Activated CD4-positive, alpha-beta T cell treated with anti-CD3 and anti-CD28 coated beads for 48 hours (primary cell): ENCODE results near the gene RAB28.

Source experiments
- DNase-seq: peaks from one replicate; pipeline ENCODE4 v3.0.0-alpha.2; 2020

RAB28 gene

DNA sequence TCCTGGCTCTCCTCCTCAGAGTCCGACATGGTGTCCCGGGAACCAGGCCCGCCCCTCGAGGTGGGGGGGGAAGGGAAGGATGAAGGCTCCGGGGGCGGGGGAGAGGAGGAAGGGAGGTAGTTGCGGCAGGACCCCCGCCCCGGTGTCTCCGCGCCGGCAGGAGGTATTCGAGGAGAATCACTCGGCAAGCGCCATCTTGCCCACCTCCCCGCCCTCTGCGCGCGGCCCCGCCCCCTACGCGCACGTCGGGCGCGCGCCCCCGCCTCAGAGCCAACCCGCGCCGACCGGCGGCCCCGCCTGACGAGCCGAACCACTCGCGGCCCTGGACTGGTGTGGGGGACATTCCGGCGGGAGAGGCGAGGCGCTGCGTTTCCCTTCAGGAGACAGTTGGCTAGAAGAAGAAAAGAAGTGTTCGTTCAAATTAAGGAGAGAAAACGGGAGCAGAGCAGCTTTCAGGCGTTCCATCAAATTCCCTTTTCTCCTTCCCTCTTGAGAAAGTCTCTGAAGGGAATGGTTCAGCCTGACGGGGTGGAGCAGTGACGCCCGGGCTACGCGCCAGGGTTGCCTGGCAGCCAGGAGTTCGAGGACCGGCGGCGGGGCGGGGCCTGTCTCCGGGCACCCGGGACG is at the start of gene RAB28:
TSS of gene RAB28 (minus strand) at position 219 of the 627 bp plus-strand sequence.
- peak; percentile 93 for DNase-seq

DNA sequence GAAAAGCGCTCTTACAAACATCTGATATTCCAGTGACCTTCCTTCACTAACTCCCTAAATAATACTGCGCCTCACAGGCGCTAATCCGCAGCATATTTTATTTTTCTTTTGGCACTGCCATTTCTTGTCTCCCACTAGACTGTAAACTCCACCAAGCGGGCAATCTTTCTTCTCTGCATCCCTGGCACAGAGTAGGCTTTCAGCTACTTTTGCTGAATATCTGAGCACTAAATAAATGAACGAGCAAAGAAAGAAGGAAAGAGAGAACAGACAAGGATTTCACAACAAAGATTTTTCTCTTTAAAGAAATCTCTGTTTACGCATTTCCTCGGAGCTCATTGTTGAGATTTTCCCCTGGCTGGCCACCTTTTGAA is 47.5 kb upstream of the RAB28 start:
- DNase-seq = no peak

DNA sequence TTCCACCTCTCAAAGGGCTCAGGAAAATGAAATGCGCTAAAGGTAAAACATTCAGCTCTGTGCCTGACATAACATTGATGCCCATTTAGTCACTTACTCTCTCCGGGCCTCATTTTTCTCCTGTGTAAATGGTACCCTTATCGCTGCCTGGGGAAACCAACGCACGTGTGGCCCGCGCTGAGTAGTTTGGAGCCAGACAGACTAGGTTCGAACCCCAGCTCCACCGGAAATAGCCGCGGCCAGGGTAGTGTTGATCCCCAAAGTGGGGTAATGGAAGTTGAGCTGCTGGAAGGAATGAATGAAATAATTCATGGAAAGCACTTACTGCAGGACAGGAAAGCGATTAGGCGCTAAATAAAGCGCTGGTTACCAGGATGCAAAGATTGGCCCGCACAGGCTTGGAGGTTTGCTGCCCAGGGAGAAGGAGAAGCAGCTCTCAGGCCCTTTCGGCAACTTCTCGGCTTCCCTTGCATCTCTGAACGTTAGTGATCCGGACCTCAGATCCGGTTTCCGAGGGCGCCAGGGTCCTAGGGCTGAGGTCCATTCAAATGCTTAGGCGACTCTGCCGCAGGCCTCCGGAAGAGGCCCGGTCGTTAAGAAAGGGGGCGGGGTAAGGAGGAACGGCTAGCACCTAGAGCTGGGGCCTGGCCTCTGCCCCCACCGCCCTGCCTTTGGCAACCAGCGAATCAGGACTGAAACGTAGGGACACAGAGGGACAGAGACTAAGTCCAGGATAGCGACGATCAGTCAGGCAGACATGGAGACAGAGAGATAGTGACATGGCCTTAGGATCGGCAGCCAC is 46.9 kb upstream of the RAB28 start:
- DNase-seq = no peak

DNA sequence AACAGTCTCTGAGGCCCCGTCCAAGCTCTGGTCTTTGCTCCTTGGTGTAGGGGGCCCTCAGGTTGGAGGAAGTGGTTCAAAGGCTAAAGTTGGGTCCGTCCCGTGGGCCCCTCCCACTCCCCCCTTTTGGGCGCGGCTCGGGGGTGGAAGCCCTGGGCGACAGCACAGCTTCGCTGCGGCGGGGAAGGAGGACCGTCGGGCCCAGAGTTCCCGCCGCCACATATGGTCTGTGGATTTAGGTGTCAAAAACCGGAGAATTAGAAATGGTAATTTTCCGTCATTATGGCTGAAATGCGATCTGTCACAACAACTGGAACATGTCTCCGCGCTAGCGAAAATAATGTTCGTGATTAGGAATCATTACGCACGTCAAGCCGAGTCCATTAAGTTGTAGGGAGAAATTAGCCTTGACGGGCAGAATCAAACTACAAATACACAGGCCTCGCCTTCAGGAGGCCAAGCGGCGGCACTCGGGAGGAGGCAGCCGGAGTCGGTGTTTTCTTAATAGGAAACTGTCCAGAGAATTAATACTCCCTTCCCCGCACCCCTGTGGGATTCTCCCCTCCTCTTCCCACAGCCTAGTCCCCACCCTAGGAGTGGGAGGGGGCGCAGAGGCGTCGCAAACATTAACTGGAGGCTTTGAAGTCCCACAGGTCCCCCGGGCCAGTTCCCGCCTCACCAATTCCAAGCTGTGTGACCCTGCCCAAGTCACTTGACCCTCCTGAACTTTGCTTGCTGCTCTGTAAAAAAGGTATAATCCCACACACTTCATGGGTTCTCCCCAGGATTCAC is 45.2 kb upstream of the RAB28 start:
- no peak for DNase-seq

DNA sequence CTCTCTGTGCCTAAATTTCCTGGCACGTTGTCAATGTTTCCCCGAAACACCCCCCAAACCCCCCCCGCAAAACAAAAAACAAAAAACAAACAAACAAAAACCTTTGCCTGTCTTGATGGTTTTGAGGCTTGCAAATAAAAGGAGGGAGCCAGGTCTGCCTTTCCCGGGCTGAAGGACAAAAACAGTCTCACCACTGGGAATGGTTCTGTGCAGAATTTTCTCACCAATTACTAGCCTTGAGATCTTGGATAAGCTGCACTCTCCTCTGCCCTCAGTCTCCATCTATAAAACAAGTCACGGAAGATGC is 44.6 kb upstream of the RAB28 start:
- no peak for DNase-seq

DNA sequence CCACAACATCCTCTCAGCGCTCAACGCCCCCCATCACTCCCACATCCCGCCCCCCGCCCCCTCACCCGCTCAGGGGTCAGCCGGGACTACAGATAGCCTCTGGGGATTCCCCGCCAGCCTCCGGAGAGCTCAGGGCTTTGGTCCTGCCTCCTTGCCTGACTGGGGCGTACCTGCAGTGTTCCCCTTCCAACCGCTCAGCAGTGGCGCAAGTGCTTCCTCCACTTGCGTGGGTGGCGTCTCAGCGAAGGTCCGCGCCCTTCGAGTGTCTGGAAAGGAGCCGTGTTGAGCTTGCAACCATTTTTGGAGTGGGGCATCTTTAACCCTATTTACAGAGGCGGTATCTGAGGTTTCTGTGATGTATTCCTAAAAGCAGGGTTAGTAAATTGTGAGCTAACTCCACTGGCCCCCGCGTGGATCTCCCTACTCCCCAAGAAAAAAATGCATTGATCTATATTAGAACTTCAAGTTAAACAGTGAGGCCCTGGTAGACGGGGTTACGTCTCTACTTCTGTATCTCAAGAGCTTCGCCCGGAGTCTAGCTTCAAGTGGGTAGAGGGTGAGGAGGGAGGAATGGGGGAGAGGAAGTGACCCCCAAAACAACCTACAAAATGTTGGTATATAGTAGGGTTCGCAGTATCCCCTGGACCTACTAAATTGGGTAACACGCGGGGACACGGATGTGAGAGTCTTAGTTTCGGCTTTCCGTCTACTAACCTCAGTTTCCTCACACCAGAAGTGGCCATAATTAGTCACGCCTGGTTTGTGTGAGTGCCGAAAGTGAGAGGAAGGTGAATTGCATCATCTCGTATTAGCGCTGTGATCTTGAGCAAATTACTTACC is 44.1 kb upstream of the RAB28 start:
- peak; percentile 48 for DNase-seq

DNA sequence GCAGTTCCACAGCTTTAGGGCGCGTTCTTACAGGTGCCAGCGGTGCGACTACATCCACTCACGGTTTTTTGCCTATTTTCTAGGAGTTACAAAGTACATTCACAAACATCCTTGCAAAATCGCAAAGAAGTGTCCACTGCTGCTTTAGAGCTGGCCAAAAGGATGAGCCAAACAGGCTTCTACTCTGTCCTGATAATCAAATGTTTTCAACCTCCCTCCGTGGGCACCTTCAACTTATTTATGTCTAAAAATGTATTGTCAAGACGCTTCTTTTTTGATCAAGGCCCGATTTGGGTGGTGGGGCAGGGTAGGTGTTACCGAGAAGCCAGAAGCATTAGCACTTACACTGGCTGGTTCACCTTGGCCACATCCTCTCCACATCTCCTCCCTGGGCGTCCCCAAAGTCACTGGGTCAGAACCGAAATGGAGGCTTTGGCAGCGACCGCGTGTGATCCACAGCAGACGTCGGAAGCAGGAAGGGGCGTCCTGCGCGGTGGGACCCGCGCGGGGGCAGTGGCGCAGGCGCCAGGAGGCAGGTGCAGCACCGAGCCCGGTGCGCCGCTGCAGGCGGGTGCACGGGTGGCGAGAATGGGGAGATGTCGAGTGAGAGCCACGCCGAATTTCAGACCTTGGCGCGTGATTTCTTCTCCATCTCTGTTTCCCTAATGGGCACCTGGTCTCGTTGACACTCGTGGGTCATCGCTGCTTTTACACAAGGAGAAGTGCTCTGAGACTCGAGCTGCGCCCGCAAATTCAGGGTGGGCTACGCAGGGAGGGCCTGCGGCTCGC is 43.2 kb upstream of the RAB28 start:
- no peak for DNase-seq

DNA sequence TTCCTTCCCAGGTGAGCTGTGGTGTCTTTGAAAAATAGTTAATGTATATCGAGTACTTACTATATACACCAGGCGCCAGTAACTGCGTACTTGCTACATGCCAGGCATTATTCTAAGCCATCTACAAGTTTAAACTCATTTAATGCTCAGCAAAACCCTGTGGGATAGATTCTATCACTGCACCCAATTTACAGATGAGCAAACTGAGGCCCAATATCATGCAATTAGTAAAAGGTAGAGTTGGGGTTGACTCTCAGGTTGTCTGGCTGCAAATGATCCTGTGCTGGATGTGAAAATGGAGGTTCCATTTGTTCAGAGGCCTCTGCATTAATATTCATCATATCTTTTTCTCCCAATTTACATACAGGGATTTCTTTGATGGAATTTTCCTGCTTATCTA is 42.5 kb upstream of the RAB28 start:
- DNase-seq = no peak

DNA sequence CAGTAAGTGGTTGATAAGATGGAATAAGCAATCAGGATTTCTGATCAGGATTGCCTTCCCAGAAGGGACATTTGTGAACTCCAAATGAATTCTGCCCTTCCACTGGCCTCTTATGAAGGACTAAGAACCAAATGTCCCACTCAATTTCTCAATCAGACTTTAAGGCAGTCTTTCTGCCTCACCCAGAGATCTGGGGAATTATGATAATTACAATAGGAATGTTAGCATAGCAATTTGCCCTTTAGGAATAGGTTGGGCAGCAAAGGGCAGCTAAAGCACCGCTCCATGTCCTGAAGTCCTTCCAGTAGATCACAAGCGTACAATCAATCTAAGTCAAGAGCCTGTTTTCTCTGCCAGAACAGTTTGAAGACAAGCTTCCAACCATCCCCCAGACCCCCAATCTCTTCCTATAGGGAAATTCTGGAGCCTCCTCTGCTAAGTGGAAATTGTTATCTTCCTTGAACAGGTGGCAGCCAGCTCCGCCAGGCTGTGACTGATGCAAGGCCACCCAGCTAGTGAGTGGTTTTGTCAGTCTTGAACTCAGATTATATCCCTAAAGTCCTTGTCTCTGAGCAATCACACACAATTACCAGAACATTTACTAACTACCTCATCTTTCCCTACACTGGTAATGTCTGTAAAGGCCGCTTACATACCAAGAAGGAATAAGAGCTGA is 41.6 kb upstream of the RAB28 start:
- no peak for DNase-seq

DNA sequence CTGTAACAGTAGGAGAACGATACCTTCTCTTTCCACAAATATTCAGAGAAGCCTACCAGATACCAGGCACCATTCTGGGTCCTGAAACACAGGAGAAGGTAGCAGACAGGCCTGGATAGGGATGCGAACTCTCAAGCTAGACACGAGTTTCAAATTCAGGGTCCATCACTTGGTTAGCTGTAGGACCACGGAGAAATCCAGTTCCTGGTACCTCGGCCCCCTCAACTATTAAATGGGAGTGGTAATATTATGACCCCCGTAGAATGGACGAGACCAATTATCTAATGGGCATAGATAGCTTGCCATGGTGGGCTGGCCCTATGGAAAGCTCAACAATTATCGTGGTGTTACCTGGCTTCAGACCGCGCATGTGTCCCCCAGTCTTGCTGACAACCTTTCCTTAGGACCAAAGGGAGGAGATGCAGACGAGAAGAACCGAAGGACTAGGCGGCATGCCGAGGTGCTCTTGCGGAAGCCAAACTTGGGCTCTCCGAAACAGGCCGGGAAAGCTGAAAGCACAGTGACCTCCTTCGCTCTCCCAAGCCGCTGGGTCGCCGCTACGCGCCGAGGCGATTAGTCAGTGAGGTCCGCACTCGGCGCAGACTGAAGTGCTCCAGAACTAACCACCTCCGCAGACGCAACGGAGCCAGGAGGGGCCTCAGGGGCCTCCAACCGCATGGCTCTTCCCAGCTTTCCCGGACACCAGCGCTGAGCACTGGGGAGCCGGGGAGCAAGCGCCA is 40.5 kb upstream of the RAB28 start:
- no peak for DNase-seq

DNA sequence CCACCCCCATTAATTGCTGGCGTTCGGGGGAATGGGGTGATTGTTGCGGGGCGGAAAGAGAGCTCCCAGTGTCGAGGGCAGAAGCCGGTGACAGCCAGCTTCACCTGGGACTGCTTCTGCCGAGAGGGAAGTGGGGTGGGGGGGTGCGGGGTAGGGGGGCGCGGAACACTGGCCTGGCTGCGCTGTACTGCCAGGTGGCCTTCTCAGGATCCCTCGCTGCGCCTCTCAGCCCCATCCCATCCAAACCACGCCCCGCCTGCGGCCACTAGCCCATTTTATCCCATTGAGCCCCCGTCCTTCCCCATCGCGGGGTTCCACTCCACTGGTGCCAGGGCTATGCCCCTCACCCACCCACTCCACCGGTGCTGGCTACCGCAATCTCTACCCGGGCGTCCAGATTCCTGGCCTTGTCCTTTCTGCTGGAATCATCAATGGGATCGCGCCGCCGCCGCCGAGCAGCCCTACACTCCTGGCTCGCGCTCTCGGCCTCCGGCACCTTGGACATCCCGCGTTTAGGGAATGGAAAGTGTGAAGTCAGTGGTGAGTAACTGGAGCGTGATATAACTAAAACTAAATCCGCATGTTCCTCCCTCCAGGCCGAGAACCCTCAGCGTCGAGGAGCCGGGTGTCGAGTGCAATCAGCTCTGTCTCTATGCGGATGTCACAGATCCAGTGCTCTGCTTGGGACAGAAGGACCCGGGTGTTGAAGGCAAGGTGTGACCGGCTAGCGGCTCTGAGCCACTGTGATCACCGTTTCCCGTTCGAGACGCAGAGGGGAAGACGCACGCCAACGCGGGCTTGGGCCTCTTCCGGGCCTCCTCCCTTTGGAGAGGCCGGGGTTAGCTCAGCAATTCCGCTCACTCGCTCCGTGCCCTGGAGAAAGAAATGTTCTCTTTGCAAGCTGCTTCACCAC is 39.7 kb upstream of the RAB28 start:
- DNase-seq = no peak

DNA sequence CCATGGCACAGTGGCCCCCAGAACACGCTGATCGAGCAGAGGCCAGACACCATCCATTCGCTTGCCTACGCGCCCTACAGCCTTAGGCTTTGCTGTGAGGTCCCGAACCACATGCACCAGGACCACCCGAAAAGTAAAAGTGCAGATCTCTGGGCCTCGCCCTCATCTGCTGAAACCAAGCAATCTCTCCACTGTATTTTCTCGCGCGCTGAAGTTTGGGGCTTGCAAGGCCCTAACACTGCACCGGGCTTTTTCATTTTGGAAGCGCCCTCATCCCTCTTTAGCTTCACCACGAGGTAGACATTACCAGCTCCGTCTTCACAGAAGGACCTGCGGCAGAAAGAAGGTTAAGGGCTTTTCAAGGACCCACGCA is 39.0 kb upstream of the RAB28 start:
- DNase-seq = no peak

DNA sequence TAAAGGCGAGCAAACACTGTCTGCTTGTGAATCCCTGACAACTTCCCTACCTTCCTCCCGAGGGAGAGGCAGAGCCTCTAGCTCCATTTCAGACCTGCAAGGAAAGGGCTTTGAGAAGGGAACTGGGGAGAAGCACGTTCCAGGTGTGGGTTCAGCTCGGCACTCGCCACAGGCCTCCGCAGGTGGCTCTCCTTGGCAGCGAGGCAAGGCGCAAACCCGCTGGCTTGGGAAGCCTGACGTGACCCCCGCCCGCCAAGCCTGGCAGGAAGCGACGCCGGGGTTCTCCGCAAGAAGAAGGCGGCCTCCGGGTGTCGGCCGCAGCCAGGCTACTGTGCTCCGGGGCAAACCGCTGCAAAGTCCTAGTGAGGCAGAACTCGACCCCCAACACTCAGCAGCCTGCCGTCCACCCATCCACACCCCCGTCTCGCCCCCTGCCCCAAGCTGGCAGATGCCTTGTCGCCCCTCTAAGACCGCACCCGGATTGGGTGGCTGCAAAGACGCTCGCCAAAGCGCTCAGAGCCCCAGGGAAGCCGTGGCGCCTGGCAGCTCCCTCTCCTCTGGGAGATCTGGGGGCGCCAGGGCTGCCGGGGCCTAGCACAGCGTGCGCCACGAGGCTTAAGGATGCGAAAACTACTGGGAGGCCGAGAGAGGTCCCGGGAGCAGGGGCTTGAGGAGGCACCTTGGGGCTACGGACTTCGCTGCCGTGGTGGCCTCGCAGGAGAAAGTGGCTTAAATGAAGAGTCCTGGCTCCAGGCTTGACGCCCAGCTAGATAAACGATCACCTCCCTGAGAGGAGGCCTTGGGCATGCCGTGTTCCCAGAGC is 38.4 kb upstream of the RAB28 start:
- no peak for DNase-seq

DNA sequence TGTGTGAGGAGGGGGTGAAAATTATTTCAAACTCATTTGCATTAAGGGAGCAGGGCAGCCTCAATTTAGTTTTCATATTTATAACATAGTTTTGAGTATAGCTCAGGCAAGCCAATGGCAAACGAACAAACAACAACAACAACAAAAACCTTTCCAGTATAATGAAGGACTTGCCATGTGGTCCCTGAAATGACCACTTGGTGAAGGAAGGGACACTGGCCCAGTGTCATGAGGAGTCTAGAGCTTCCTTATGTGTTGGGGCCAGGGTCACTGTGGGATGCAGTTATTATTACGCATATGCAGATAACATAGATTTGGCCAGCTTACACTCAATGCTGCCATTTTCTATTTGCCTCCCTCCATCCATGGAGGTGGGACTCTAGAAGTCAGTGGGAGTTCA is 36.9 kb upstream of the RAB28 start:
- no peak for DNase-seq

DNA sequence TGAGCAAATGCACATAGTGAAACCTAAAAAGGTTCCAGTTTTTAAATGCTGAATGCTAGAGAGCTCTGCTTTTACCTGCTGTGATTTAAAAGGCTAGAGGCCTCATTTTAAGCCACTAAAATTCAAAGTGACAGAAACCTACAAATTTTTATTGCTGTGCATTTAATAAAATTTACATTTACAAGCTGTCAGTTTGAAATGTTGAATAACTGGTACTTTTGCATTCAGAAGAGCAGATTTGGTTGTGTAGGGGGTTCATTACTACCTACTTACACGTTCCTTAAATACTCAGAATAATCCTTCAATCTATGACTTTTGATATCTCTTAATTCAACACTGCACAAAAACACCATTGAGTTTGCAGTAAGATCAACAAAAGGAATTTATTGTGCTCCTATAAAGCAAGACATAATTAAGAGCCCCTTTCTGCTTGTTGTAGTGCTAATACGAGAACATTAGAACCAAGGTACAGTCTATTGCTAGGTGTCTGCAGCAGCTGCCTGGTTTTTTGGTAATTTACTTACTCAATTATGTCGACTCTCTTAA is 32.2 kb upstream of the RAB28 start:
- no peak for DNase-seq

DNA sequence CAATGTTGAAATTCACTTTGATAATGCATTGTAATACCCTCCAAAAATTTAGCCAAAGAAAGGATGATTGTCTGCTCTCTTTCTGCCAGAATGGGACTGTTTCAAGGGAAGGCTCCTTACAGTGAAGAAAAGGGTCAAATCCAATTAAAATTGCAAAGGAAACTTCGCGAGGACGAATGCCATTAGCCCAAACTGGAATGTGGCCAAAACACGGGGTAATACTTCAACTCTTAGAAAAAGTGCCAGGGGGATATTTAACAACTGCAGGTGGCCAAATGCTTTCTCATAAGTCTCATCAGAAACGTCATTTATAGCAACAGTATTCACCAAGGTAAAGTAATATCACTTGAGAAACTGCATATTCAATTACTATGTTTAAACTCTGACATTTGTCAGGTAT is 31.1 kb upstream of the RAB28 start:
- DNase-seq = no peak

DNA sequence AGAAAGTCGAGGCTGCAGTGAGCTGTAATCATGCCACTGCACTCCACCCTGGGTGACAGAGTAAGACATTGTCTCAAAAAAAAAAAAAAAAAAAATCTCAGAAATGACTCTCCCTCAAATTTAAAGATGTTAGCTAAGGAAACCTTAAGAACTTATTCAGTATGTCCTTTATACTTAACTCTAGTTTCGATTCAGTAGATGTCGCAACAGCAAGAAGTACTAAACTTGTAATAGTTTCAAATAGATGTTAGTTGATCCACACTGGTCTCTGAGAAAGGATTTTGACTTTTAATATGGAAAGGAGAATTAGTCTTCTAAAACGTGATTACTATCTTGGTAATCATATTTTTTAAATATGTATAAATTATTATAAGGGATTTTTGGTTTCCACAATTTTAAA is 30.6 kb upstream of the RAB28 start:
- no peak for DNase-seq

DNA sequence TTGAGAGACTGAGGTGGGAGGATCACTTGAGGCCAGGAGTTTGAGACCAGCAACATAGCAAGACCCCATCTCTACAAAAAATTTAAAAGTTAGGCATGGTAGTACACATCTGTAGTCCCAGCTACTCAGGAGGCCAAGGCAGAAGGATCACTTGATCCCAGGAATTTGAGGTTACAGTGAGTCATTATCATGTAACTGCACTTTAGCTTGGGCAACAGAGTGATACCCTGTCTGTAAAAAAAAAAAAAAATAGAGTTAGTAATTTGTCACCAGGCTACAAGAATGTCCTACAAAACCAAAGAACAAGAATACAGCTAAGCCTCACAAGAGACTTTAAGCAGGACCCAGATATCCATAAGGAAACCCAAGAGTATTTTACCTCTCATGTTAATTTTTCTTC is 27.0 kb upstream of the RAB28 start:
- DNase-seq = no peak

DNA sequence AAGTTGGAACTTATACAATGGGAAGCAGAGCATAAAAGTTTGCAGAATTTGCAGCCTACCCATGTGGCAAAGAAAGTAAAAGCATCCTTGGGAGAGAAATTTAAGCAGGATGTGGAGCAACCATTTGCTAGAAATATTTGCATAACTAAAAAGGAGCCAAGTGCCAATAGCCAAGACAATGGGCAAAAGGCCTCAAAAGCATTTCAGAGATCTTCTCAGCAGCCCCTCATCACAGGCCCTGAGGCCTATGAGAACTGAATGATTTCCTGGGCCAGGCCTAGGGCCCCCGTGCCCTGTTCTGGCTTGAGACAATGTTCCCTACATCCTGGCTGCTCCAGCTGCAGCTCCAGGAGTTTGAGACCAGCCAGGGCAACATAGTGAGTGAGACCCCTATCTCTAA is 25.3 kb upstream of the RAB28 start:
- DNase-seq = no peak
